Ishikawa (cell line): ENCODE measurements around the gene CLDN9.

Source experiments
- CEBPB ChIP-seq: IDR thresholded peaks from 2 replicates; pipeline ENCODE4 v1.6.1; 2012
- CREB1 ChIP-seq: IDR thresholded peaks from 2 replicates; pipeline ENCODE4 v1.6.1; 2012; ENCODE audit warnings: low read depth
- EGR1 ChIP-seq: IDR thresholded peaks from 2 replicates; pipeline ENCODE4 v1.6.1; 2012
- EP300 ChIP-seq: IDR thresholded peaks from 2 replicates; pipeline ENCODE4 v1.6.1; 2012; ENCODE audit warnings: borderline replicate concordance
- FOXM1 ChIP-seq: IDR thresholded peaks from 2 replicates; pipeline ENCODE4 v1.6.1; 2012; ENCODE audit warnings: low read depth, borderline replicate concordance
- MAX ChIP-seq: IDR thresholded peaks from 2 replicates; pipeline ENCODE4 v1.6.1; 2012
- NFIC ChIP-seq: IDR thresholded peaks from 2 replicates; pipeline ENCODE4 v1.6.1; 2012
- RAD21 ChIP-seq: IDR thresholded peaks from 2 replicates; pipeline ENCODE4 v1.6.1; 2012; ENCODE audit warnings: low read depth
- REST ChIP-seq: IDR thresholded peaks from 2 replicates; pipeline ENCODE4 v1.6.1; 2012; ENCODE audit warnings: low read depth, mild to moderate bottlenecking
- TAF1 ChIP-seq: IDR thresholded peaks from 2 replicates; pipeline ENCODE4 v1.6.1; 2012; ENCODE audit warnings: low read depth, mild to moderate bottlenecking
- TCF12 ChIP-seq: IDR thresholded peaks from 2 replicates; pipeline ENCODE4 v1.6.1; 2012; ENCODE audit warnings: low read depth
- TEAD4 ChIP-seq: IDR thresholded peaks from 2 replicates; pipeline ENCODE4 v1.6.1; 2012
- YY1 ChIP-seq: IDR thresholded peaks from 2 replicates; pipeline ENCODE4 v1.6.1; 2012; ENCODE audit warnings: low read depth
- ZBTB7A ChIP-seq: IDR thresholded peaks from 2 replicates; pipeline ENCODE4 v1.6.1; 2012; ENCODE audit warnings: low read depth
- TF ChIP-seq, protein P1 (sequence below): IDR thresholded peaks from 2 replicates; pipeline ENCODE4 v1.6.1; 2012

CLDN9 gene

GRCh38 chr16:3025032-3026002 is 12.6 kb downstream of the CLDN9 start:
- TF ChIP-seq TCF12, result no peak
- TF ChIP-seq YY1, result no peak
- TF ChIP-seq TAF1, result no peak
- no peak for TF ChIP-seq FOXM1
- TF ChIP-seq CEBPB, result no peak
- no peak for TF ChIP-seq NFIC
- TF ChIP-seq EP300, result no peak
- no peak for TF ChIP-seq EGR1
- no peak for TF ChIP-seq CREB1
- TF ChIP-seq TEAD4, result no peak
- no peak for TF ChIP-seq MAX
- TF ChIP-seq, protein P1, sequence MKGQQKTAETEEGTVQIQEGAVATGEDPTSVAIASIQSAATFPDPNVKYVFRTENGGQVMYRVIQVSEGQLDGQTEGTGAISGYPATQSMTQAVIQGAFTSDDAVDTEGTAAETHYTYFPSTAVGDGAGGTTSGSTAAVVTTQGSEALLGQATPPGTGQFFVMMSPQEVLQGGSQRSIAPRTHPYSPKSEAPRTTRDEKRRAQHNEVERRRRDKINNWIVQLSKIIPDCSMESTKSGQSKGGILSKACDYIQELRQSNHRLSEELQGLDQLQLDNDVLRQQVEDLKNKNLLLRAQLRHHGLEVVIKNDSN, result no peak
- no peak for TF ChIP-seq ZBTB7A
- no peak for TF ChIP-seq REST
- no peak for TF ChIP-seq RAD21

DNA sequence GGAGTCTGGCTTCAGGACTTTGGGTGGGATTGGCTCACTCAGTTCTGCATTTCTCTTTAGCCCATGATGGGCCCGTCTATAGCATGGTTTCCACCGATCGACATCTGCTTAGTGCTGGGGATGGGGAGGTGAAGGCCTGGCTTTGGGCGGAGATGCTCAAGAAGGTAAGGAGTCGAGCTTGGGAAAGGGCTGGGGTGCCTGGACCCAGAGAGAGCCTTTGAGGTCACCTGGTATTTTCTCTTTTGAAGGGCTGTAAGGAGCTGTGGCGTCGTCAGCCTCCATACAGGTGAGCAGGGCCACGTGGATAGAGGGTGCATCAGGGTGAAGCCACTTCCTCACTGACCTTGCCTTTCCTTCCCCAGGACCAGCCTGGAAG is 13.3 kb downstream of the CLDN9 start:
- TF ChIP-seq EGR1 (no peak), EP300 (no peak), TAF1 (no peak), FOXM1 (no peak), TCF12 (no peak), REST (no peak), YY1 (no peak), ZBTB7A (no peak), MAX (no peak), CREB1 (no peak), TEAD4 (no peak), CEBPB (no peak), NFIC (no peak)

DNA sequence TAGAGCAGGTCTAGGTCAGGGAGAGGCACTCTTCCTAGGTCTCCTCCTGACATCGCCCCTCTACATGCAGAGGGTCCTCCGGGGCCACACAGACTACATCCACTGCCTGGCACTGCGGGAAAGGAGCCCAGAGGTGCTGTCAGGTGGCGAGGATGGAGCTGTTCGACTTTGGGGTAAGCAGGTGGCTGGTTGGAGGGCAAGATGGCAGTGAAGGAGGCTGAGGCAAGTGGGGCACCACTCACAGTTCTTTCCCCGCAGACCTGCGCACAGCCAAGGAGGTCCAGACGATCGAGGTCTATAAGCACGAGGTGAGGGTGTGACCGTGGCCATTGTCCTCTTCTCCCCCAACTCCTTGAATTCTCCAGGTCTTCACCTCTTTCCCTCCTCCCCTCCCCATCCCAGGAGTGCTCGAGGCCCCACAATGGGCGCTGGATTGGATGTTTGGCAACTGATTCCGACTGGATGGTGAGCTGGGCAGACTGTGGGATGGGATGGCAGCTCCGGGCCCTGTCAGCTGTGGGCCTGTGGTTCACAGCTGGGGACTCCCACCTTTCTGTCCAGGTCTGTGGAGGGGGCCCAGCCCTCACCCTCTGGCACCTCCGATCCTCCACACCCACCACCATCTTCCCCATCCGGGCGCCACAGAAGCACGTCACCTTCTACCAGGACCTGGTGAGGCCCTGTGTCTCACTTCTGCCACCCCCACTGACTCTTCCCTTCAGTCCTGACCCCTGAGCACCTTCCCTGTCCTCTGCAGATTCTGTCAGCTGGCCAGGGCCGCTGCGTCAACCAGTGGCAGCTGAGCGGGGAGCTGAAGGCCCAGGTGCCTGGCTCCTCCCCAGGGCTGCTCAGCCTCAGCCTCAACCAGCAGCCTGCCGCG is 14.1 kb downstream of the CLDN9 start:
- no peak for TF ChIP-seq EGR1
- TF ChIP-seq MAX, result no peak
- TF ChIP-seq TAF1, result no peak
- TF ChIP-seq NFIC, result no peak
- no peak for TF ChIP-seq FOXM1
- no peak for TF ChIP-seq RAD21
- no peak for TF ChIP-seq CREB1
- TF ChIP-seq CEBPB, result no peak
- TF ChIP-seq TCF12, result no peak
- TF ChIP-seq ZBTB7A, result no peak
- TF ChIP-seq, protein P1, result no peak
- no peak for TF ChIP-seq YY1
- TF ChIP-seq REST, result no peak
- TF ChIP-seq TEAD4, result no peak
- no peak for TF ChIP-seq EP300
